CD4-positive, alpha-beta T cell treated with Interferon alpha-2 for 1 hour (primary cell): ENCODE data around the gene OR51T1.
"Not testable (repeated sequence)": the region's sequence is repeated elsewhere in the genome, so short reads cannot be mapped to it uniquely, and the experiment has no call there.

Experiments used
- DNase-seq, 2 donors: peaks; one replicate each; pipeline ENCODE4 v3.0.0-alpha.2; 2020 to 2022

OR51T1 gene

GRCh38 chr11:4881860-4882500, at the start of gene OR51T1:
OR51T1 (plus strand) TSS chr11:4881900; CDS start chr11:4881900, 0 bp downstream.
- no peak for DNase-seq

GRCh38 chr11:4839851-4840549, 41.7 kb upstream of the OR51T1 start:
- DNase-seq: no peak

DNA sequence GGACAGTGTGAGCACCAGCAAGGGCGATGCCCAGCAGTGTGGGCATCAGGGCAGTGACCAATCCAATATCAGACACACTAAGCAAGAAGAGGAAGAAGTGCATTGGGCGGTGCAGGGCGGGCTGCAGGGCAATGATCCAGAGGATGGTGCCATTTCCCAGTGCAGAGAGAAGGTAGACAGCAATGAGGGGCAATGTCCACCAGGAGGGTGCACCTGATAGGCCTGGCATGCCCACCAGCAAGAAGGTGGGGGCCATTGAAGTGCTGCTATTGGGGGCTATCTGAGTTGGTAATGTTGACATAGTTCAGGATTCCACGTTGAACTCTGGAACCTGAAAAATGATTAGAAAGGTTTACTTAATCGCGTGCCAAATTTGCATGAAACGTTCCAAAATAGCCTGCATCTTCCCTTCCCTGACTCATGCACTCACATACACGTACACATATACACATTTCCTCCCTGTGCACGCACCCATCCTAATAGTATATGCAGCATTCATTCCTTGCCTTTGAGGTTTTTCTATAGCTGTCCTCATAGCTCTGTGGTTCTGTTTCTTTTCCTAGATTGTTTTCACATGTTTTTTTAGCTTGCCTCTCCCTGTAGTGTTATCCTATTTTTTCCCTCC, 32.7 kb upstream of the OR51T1 start, which contains the start of gene OR51S1:
Gene OR51S1 (minus strand): TSS at position 301 of the 625 bp plus-strand sequence. CDS start 0 bp downstream, at position 301.
- no peak for DNase-seq

DNA sequence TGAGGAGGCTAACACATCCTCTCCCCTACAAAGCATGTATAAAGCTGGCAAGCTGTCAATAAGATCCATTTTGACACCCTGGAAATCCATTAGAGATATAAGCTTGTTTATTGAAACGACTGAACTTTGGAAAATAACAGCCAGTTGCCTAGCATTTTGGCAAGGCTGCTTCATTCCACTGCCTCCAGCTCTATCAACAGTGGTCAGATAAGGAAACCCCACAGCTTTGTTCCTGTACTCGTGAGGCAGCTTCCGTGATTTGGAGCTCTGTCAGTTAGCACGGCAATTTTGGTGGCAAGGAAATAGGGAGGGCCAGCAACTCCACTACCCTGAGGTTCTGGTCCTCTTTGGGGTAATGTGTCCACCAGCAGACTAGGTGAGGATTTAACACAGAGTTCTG, 30.7 kb upstream of the OR51T1 start:
- no peak for DNase-seq

GRCh38 chr11:4854286-4854685, 27.4 kb upstream of the OR51T1 start:
- not testable (repeated sequence) for DNase-seq

DNA sequence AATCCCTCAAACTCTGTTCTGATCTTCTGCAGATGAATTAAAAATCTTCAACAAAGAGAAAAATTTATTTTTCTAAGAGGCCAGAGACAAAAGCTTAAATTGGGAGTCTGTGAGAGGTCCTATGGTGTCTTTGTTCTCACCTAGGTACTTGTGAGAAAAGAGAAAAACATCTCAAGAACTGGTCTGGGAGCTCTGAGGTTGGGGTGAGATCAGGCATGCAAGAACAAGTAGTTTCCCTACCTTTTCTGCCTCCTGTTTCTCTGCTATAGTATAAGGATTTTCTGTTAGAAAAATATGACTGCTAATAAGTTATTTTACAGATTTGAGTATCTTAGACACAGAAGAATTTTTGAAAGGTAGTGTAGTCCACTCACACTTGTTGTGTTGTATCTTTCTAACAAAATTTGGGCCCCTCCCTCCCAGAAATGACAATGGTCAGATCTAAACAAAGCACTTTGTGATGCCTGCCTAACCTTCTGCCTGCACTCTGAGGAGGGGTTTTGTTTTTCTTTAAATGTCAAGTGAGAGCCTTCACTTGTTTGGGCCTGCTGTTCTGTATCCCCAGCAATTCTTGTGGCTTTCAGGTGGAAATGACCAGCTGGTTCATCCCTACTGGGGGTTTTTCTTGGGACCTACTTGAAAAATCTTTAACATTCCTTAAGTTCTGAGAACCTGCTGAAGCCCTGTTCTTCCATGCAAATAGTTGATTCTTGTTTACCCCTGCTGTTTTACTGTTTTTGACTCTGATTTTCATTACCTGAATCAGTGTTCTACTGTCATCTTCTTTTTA, 19.1 kb upstream of the OR51T1 start:
- DNase-seq: no peak

- DNase-seq: no peak
Measured at GRCh38 chr11:4863876-4864275, 17.8 kb upstream of the OR51T1 start.

GRCh38 chr11:4865855-4866254, 15.8 kb upstream of the OR51T1 start:
- DNase-seq: no peak

DNA sequence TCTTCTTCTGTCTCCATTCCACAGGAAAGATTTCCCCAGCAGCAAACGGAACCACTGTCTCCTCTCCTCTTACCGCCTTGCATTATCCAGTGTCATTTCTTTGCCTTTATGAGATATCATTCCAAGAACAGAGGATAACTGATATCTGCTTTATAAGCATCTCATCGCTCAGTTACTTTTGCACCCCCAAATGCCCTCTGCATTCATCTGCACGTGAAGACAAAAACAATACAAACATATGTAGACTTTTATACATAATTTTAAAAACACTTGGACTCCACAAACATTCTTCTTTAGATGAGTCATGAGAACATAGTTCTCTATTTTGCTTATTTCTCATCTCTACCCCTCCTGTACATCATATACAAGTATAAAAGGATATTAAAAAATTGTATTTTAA, 512 bp upstream of the OR51T1 start:
- no peak for DNase-seq

GRCh38 chr11:4882543-4882942, 843 bp downstream of the OR51T1 start:
- no peak for DNase-seq

GRCh38 chr11:4884361-4884760, 2.7 kb downstream of the OR51T1 start:
- DNase-seq: no peak

- no peak for DNase-seq
Measured at GRCh38 chr11:4886186-4886585, 4.5 kb downstream of the OR51T1 start.

- no peak for DNase-seq
Measured at GRCh38 chr11:4887591-4887990, 5.9 kb downstream of the OR51T1 start.

GRCh38 chr11:4890279-4890678, 8.6 kb downstream of the OR51T1 start:
- DNase-seq: no peak

DNA sequence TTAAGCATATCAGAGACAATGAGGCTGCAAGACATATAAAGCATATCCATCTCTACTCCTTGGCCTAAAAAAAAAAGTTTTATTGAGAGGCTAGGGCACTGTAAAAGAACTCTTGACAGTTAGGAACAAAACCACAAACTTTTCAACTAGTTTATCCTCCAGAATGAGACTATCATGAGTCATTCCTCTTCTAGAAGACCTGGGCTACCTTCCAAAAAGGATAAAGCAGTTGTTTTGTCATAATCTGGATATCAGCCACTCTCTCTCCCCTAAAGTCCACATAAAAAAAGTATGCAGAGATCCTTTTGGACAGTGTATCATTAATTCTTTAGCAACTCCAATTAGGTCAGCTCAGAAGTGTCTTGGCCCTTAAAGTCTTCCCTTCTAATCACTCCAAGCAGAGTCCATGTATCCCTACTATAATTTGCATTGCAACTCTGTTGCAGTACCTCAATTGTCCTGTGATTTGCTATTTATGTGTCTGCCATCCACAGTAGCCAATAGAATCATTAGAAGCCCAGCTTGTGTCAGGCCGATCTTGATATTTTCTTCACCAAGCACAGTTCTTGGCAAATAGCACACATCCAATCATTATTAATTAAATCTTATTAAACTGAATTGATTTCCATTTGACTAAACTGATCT, 10.4 kb downstream of the OR51T1 start:
- no peak for DNase-seq

GRCh38 chr11:4903484-4903883, 21.8 kb downstream of the OR51T1 start, which contains the start of gene OR51A7:
OR51A7 (plus strand) TSS chr11:4903783; CDS start chr11:4907370, 3,587 bp downstream.
- DNase-seq: no peak

- no peak for DNase-seq
Measured at GRCh38 chr11:4916581-4916980, 34.9 kb downstream of the OR51T1 start.

GRCh38 chr11:4919250-4919649, 37.5 kb downstream of the OR51T1 start, which contains the start of gene OR51G2:
OR51G2 (minus strand) TSS chr11:4919350; CDS start chr11:4915663, 3,687 bp downstream.
- no peak for DNase-seq

GRCh38 chr11:4921796-4922195, 40.1 kb downstream of the OR51T1 start:
- DNase-seq: no peak

DNA sequence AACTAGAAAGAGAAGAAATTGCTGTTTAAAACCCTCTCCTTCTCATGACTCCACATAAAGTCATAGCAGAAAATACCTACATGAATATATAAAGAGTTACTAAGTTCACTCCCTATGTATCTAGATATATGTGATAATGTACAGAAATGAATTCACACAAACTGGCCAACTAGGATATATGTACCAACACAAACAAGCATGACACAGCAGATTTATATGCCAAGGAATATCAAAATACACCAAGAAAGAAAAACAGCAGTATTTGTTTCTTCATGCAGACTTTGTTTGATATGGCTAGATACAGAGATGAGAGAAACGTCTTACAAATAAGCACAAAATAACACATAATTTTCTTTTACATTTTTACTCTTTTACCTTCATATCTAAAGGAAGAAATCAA, 40.6 kb downstream of the OR51T1 start:
- no peak for DNase-seq

- no peak for DNase-seq
Measured at GRCh38 chr11:4924239-4924638, 42.5 kb downstream of the OR51T1 start, which contains the start of gene OR51G1. OR51G1 (minus strand) TSS chr11:4924339; CDS start chr11:4924339, 0 bp downstream.

DNA sequence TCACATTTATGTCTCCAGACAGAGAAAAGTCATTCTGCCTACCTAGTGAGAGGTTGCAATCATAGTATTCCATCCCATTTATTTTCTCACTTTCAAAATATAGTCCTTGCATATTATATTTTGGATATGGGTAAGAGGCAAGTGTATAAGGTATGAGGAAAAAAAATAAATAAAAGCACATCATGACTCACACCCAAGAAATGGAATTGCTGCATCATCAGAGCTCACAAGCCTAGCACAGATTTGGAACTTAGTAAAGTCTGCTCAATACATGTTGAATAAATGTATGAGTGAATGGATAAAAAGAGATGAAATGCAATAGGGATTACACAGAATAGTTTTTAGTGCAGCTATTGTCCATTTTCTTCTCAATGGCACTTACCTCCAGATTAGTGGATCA, 44.9 kb downstream of the OR51T1 start:
- DNase-seq: no peak
